Measurements from ENCODE around the gene MAPKAP1. TPM values are rescaled to one million over a fixed set of nuclear protein-coding genes. Genes with fewer than 3 reads are reported as not detected.

The MAPKAP1 gene
- total RNA-seq, 2 experiments from 2014 or later = 66.2 to 78.8 TPM

DNA sequence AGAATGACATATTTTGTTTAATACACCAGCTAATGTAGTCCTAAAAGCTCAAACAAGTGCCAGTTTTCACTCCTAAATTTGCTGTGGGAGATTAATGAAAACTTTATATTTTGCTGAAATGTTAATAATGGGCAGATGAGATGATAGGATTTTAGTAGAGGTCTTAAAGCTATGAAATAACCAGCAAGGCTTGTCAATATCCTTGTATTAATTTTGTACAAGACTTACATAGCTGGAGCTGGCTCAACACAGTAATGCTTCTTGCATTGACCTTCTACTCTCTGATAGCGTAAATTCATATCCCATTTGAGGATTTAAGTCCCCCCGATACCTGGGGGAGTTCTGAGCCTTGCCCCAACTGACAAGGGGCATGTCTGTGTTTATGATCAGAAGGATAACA lies 219.2 kb downstream of the MAPKAP1 start:
- Histone ChIP-seq H3K9me3 (ENCODE audit: low read length) (no peaks in the 10 kb centered on the region), H3K79me2 (ENCODE audit: insufficient read depth, low read depth, low read length) (no peaks in the 10 kb centered on the region), H4K20me1 (ENCODE audit: insufficient read depth, low read length) (no peaks in the 10 kb centered on the region), H3K9me2 (ENCODE audit: insufficient read depth, low read length) (no peaks in the 10 kb centered on the region), H3K4me3 (ENCODE audit: low read depth, low read length, poor library complexity, severe bottlenecking) (no peak overlapping the region), H3K4me2 (ENCODE audit: low read length) (no peak overlapping the region), H3K27ac (ENCODE audit: low read depth, low read length, poor library complexity, severe bottlenecking) (no peak overlapping the region), H3K36me3 (ENCODE audit: insufficient read depth, low read length) (no peaks in the 10 kb centered on the region), H3K4me1 (ENCODE audit: insufficient read depth, low read length, poor library complexity, severe bottlenecking) (no peaks in the 10 kb centered on the region), H2AFZ (ENCODE audit: low read length) (no peak overlapping the region)
- intact Hi-C loops (cut with micrococcal nuclease; ENCODE audit: unreplicated experiment) = no loop called here
- DNase-seq (ENCODE audit: low spot score) = no peak
- no TSS peak for BruUV-seq (replicated peaks)
- POLR2A ChIA-PET = interaction anchor here (0.7 kb wide), 1 partner anchor 58 kb away, joined by 3 read pairs; no protein-coding TSS in a partner anchor
- TF ChIP-seq EZH2phosphoT487 (IDR thresholded peaks at IDR 0.05; ENCODE audit: borderline replicate concordance, low read depth, low read length) = no peak
- TF ChIP-seq, protein P1, sequence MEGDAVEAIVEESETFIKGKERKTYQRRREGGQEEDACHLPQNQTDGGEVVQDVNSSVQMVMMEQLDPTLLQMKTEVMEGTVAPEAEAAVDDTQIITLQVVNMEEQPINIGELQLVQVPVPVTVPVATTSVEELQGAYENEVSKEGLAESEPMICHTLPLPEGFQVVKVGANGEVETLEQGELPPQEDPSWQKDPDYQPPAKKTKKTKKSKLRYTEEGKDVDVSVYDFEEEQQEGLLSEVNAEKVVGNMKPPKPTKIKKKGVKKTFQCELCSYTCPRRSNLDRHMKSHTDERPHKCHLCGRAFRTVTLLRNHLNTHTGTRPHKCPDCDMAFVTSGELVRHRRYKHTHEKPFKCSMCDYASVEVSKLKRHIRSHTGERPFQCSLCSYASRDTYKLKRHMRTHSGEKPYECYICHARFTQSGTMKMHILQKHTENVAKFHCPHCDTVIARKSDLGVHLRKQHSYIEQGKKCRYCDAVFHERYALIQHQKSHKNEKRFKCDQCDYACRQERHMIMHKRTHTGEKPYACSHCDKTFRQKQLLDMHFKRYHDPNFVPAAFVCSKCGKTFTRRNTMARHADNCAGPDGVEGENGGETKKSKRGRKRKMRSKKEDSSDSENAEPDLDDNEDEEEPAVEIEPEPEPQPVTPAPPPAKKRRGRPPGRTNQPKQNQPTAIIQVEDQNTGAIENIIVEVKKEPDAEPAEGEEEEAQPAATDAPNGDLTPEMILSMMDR (conservative IDR thresholded peaks at IDR 0.05; ENCODE audit: low read length) = no peak
- CTCF ChIA-PET (ENCODE audit: unreplicated experiment) = no interaction called here

DNA sequence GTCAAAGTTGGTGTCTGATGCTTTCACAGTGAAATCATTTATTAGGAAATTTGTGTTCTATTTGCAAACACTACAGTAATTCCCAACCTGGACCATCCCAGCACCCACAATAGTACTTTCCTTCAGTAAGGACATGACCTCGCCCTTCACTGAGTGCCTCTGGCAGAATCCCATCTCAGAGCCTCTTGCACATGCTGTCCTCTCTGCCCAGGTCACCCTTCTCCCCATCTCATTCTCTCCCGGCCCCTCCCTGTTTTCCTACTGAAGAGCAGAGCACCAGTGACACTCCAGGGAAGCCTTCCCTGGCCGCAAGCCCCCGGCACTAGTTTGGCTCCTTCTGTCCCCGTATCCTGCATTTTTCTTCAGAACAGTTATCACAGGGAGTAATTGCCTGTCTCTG lies 220.4 kb downstream of the MAPKAP1 start:
- Histone ChIP-seq H2AFZ (ENCODE audit: low read length) (no peak overlapping the region), H3K4me2 (ENCODE audit: low read length) (no peak overlapping the region), H3K9me3 (ENCODE audit: low read length) (no peaks in the 10 kb centered on the region), H4K20me1 (ENCODE audit: insufficient read depth, low read length) (no peaks in the 10 kb centered on the region), H3K27ac (ENCODE audit: low read depth, low read length, poor library complexity, severe bottlenecking) (no peak overlapping the region), H3K79me2 (ENCODE audit: insufficient read depth, low read depth, low read length) (no peaks in the 10 kb centered on the region), H3K4me1 (ENCODE audit: insufficient read depth, low read length, poor library complexity, severe bottlenecking) (no peaks in the 10 kb centered on the region), H3K9me2 (ENCODE audit: insufficient read depth, low read length) (no peaks in the 10 kb centered on the region), H3K36me3 (ENCODE audit: insufficient read depth, low read length) (no peaks in the 10 kb centered on the region), H3K4me3 (ENCODE audit: low read depth, low read length, poor library complexity, severe bottlenecking) (no peak overlapping the region)
- ChIA-PET CTCF (ENCODE audit: unreplicated experiment) (interaction anchor here (0.9 kb wide), 1 partner anchor 79 kb away, joined by 3 read pairs; no protein-coding TSS in a partner anchor), POLR2A (no interaction called here)
- no peak for TF ChIP-seq EZH2phosphoT487 (IDR thresholded peaks at IDR 0.05; ENCODE audit: borderline replicate concordance, low read depth, low read length)
- TF ChIP-seq, protein P1 (conservative IDR thresholded peaks at IDR 0.05; ENCODE audit: low read length) = no peak
- BruUV-seq (replicated peaks) = no TSS peak
- intact Hi-C loops (cut with micrococcal nuclease; ENCODE audit: unreplicated experiment) = no loop called here
- no peak for DNase-seq (ENCODE audit: low spot score)

DNA sequence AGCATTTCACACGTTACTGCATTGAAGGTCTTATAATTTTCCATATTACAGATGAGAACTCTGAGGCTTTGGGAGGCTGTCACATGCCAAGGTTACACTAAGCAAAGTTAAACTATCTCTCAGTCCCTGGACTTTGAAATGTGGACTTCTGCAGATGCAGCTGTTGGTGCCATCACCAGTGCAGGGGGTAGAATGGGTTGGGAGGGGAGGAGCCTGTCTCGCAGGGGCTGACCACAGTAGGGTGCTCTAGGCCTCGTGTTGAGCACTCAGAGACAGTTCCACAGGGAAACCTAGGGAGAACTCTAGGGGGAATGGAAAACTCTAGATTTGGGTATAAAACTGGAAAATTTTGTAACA lies 220.9 kb downstream of the MAPKAP1 start:
- Histone ChIP-seq H4K20me1 (ENCODE audit: insufficient read depth, low read length) (no peaks in the 10 kb centered on the region), H2AFZ (ENCODE audit: low read length) (no peak overlapping the region), H3K9me3 (ENCODE audit: low read length) (no peaks in the 10 kb centered on the region), H3K4me1 (ENCODE audit: insufficient read depth, low read length, poor library complexity, severe bottlenecking) (no peaks in the 10 kb centered on the region), H3K4me2 (ENCODE audit: low read length) (no peak overlapping the region), H3K27ac (ENCODE audit: low read depth, low read length, poor library complexity, severe bottlenecking) (no peak overlapping the region), H3K9me2 (ENCODE audit: insufficient read depth, low read length) (no peaks in the 10 kb centered on the region), H3K36me3 (ENCODE audit: insufficient read depth, low read length) (no peaks in the 10 kb centered on the region), H3K79me2 (ENCODE audit: insufficient read depth, low read depth, low read length) (no peaks in the 10 kb centered on the region), H3K4me3 (ENCODE audit: low read depth, low read length, poor library complexity, severe bottlenecking) (no peak overlapping the region)
- no peak for DNase-seq (ENCODE audit: low spot score)
- ChIA-PET CTCF (ENCODE audit: unreplicated experiment) (no interaction called here), POLR2A (no interaction called here)
- no TSS peak for BruUV-seq (replicated peaks)
- TF ChIP-seq, protein P1 (conservative IDR thresholded peaks at IDR 0.05; ENCODE audit: low read length) = no peak
- no peak for TF ChIP-seq EZH2phosphoT487 (IDR thresholded peaks at IDR 0.05; ENCODE audit: borderline replicate concordance, low read depth, low read length)
- intact Hi-C loops (cut with micrococcal nuclease; ENCODE audit: unreplicated experiment) = no loop called here
